ENCODE data around the gene PMAIP1. TPM values are rescaled to one million over a fixed set of nuclear protein-coding genes. Genes with fewer than 3 reads are reported as not detected.

Gene PMAIP1
- total RNA-seq, 2 donors from 2014 or later = 56.6 to 106 TPM

DNA sequence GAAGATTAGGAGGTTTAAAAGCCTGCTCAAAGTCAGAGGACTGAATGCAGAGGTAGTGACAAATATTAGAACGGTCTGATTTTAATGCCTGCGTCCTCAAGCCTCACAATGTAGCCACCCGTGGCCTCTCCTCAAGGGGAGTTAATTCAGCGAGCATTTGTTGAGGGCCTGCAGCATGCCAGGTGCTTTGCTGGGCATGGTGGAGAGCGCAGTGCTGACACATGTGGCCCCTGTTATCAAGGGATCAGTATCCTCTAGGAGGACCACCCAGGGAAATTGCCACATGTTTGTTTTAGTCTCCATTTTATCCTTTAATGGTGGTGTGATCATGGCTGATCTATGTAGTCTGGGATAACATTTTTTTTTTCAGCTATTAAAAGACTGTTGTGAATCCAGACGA is 19.2 kb downstream of the PMAIP1 start:
- Histone ChIP-seq H3K36me3 (ENCODE audit: control insufficient read depth, insufficient read depth, low read length) (no peaks in the 10 kb centered on the region), H3K4me1 (ENCODE audit: control insufficient read depth, insufficient read depth, low read length) (no peaks in the 10 kb centered on the region), H3K9me3 (ENCODE audit: control insufficient read depth, low read length) (no peaks in the 10 kb centered on the region), H3K27ac (ENCODE audit: low read depth, low read length) (no peak overlapping the region), H3K9ac (ENCODE audit: extremely low read depth, low read length, poor library complexity, severe bottlenecking) (no peak overlapping the region), H3K27me3 (ENCODE audit: control insufficient read depth, insufficient read depth, low read length, poor library complexity, severe bottlenecking) (no peaks in the 10 kb centered on the region), H3K4me3 (ENCODE audit: low read length) (no peak overlapping the region)
- no peaks in the 10 kb centered on the region for H3K36me3 Mint-ChIP-seq (ENCODE audit: low read depth)
- H3K4me1 Mint-ChIP-seq = peaks cover 16% of the 10 kb centered on the region
- H3K27me3 Mint-ChIP-seq (ENCODE audit: insufficient read depth) = no peaks in the 10 kb centered on the region
- no peak overlapping the region for H3K27ac Mint-ChIP-seq
- no peak overlapping the region for H3K4me3 Mint-ChIP-seq
- TF ChIP-seq, protein P1, sequence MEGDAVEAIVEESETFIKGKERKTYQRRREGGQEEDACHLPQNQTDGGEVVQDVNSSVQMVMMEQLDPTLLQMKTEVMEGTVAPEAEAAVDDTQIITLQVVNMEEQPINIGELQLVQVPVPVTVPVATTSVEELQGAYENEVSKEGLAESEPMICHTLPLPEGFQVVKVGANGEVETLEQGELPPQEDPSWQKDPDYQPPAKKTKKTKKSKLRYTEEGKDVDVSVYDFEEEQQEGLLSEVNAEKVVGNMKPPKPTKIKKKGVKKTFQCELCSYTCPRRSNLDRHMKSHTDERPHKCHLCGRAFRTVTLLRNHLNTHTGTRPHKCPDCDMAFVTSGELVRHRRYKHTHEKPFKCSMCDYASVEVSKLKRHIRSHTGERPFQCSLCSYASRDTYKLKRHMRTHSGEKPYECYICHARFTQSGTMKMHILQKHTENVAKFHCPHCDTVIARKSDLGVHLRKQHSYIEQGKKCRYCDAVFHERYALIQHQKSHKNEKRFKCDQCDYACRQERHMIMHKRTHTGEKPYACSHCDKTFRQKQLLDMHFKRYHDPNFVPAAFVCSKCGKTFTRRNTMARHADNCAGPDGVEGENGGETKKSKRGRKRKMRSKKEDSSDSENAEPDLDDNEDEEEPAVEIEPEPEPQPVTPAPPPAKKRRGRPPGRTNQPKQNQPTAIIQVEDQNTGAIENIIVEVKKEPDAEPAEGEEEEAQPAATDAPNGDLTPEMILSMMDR (conservative IDR thresholded peaks at IDR 0.05) = no peak
- H3K9me3 Mint-ChIP-seq = no peaks in the 10 kb centered on the region
- 97 to 98% methylated on average over 5 to 6 of the region's 6 CpGs for WGBS, 2 experiments (ENCODE audit: insufficient coverage in 1 of 2, insufficient read length in 1 of 2)
- no peak for DNase-seq

DNA sequence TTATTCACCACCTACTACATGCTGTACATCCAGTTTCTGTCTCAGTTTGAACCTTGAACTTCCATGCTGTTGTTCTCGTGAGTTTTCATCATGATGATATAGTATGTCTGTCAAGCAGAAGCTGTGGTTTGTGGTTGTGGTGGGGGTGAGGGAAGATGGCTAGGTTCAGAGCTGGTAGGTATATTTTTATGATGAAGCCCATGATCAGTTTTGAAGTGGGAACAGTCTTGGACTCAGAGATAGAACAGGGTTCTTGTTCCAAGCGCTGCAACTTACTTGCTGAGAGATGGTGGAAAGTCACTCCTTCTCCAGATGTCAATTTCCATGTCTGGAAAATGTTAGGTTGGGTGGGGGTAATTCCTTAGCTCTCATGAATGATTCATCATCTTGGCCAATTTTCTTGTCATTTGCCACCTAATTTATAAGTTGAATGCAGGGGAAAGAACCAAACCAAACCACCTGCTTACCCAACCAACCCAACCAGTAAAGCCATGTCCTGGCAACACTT is 21.6 kb downstream of the PMAIP1 start:
- H3K9me3 ChIP-seq (ENCODE audit: control insufficient read depth, low read length) = no peaks in the 10 kb centered on the region
- H3K4me3 ChIP-seq (ENCODE audit: low read length) = no peak overlapping the region
- Mint-ChIP-seq H3K27ac (no peak overlapping the region), H3K4me3 (no peak overlapping the region), H3K36me3 (ENCODE audit: low read depth) (no peaks in the 10 kb centered on the region), H3K4me1 (peaks cover 16% of the 10 kb centered on the region), H3K27me3 (ENCODE audit: insufficient read depth) (no peaks in the 10 kb centered on the region), H3K9me3 (no peaks in the 10 kb centered on the region)
- no peak overlapping the region for H3K27ac ChIP-seq (ENCODE audit: low read depth, low read length)
- 93 to 100% methylated on average over 1 to 2 of the region's 2 CpGs for WGBS, 2 experiments (ENCODE audit: insufficient coverage in 1 of 2, insufficient read length in 1 of 2)
- TF ChIP-seq, protein P1 (conservative IDR thresholded peaks at IDR 0.05) = no peak
- no peak for DNase-seq
- no peaks in the 10 kb centered on the region for H3K27me3 ChIP-seq (ENCODE audit: control insufficient read depth, insufficient read depth, low read length, poor library complexity, severe bottlenecking)
- H3K36me3 ChIP-seq (ENCODE audit: control insufficient read depth, insufficient read depth, low read length) = no peaks in the 10 kb centered on the region
- no peak overlapping the region for H3K9ac ChIP-seq (ENCODE audit: extremely low read depth, low read length, poor library complexity, severe bottlenecking)
- no peaks in the 10 kb centered on the region for H3K4me1 ChIP-seq (ENCODE audit: control insufficient read depth, insufficient read depth, low read length)

DNA sequence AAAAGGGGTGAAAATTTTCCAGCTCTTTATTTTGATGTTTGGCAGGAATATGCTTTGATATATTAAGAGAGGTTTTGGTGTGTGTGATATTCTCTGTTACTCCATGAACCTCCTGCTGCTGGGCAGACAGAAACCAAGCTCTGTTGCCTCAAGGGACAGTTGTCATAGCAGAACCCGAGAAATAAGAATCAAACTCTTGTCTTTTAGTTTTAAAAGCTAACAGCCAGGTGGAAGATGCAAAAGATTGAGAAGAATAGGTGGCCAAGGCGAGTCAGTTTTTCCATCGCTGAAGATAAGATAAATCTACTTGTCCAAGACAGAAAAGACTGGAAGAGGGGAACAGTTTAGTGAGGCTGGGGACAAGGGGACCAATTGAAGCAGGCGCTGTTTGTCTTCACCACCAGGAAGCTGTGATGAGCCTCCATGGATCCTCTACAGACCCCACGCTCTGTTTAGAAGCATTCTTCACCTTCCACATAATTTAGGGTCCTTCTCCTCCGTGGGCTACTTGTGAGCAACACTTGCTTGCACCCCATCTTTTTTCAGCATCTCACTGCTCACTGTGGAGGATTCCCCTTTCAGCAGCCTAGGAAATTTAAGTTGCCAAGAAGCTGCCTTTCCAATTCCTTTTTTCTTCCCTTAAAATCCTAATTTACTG is 23.9 kb downstream of the PMAIP1 start:
- no peak for DNase-seq
- Histone ChIP-seq H3K4me1 (ENCODE audit: control insufficient read depth, insufficient read depth, low read length) (no peaks in the 10 kb centered on the region), H3K27ac (ENCODE audit: low read depth, low read length) (no peak overlapping the region), H3K36me3 (ENCODE audit: control insufficient read depth, insufficient read depth, low read length) (no peaks in the 10 kb centered on the region), H3K4me3 (ENCODE audit: low read length) (no peak overlapping the region), H3K27me3 (ENCODE audit: control insufficient read depth, insufficient read depth, low read length, poor library complexity, severe bottlenecking) (peaks cover 6% of the 10 kb centered on the region), H3K9ac (ENCODE audit: extremely low read depth, low read length, poor library complexity, severe bottlenecking) (no peak overlapping the region), H3K9me3 (ENCODE audit: control insufficient read depth, low read length) (no peaks in the 10 kb centered on the region)
- Mint-ChIP-seq H3K9me3 (no peaks in the 10 kb centered on the region), H3K4me3 (no peak overlapping the region), H3K27me3 (ENCODE audit: insufficient read depth) (no peaks in the 10 kb centered on the region), H3K4me1 (peaks cover 7% of the 10 kb centered on the region), H3K36me3 (ENCODE audit: low read depth) (no peaks in the 10 kb centered on the region), H3K27ac (no peak overlapping the region)
- 87 to 90% methylated on average over 5 to 6 of the region's 6 CpGs for WGBS, 2 experiments (ENCODE audit: insufficient coverage in 1 of 2, insufficient read length in 1 of 2)
- TF ChIP-seq, protein P1 (conservative IDR thresholded peaks at IDR 0.05) = no peak

All from endodermal cell (in vitro differentiated cells).